Iris pigment epithelial cell (primary cell): ENCODE measurements around the gene ATXN7L1.
"Not testable (repeated sequence)": the region's sequence is repeated elsewhere in the genome, so short reads cannot be mapped to it uniquely, and the experiment has no call there.

Experiments
- DNase-seq: peaks from one replicate; pipeline ENCODE4 v3.0.0-alpha.2; 2011; ENCODE audit warnings: low read depth

The ATXN7L1 gene

GRCh38 chr7:105705427-105705826 lies 171.0 kb downstream of the ATXN7L1 start:
- no peak for DNase-seq

GRCh38 chr7:105703207-105703930 lies 173.0 kb downstream of the ATXN7L1 start:
- no peak for DNase-seq

- DNase-seq = no peak
Measured at GRCh38 chr7:105699568-105700236, 176.7 kb downstream of the ATXN7L1 start.

GRCh38 chr7:105698531-105698930 lies 177.9 kb downstream of the ATXN7L1 start:
- DNase-seq = no peak

GRCh38 chr7:105697753-105698152 lies 178.6 kb downstream of the ATXN7L1 start:
- no peak for DNase-seq

- DNase-seq = not testable (repeated sequence)
Measured at GRCh38 chr7:105697169-105697568, 179.2 kb downstream of the ATXN7L1 start.

GRCh38 chr7:105693576-105693975 lies 182.8 kb downstream of the ATXN7L1 start:
- no peak for DNase-seq

GRCh38 chr7:105691680-105692564 lies 184.5 kb downstream of the ATXN7L1 start:
- peak; percentile 92 for DNase-seq

- DNase-seq = peak; percentile 59
Measured at GRCh38 chr7:105691082-105691679, 185.2 kb downstream of the ATXN7L1 start.

GRCh38 chr7:105690325-105690945 lies 186.0 kb downstream of the ATXN7L1 start:
- no peak for DNase-seq

- no peak for DNase-seq
Measured at GRCh38 chr7:105689067-105689819, 187.2 kb downstream of the ATXN7L1 start.

GRCh38 chr7:105688617-105689016 lies 187.8 kb downstream of the ATXN7L1 start:
- no peak for DNase-seq

- DNase-seq = no peak
Measured at GRCh38 chr7:105685161-105685560, 191.2 kb downstream of the ATXN7L1 start.

GRCh38 chr7:105682341-105683060 lies 193.9 kb downstream of the ATXN7L1 start:
- DNase-seq = no peak

GRCh38 chr7:105680505-105681187 lies 195.8 kb downstream of the ATXN7L1 start:
- no peak for DNase-seq

- DNase-seq = peak; percentile 38
Measured at GRCh38 chr7:105678811-105679495, 197.4 kb downstream of the ATXN7L1 start.

- no peak for DNase-seq
Measured at GRCh38 chr7:105677817-105678573, 198.4 kb downstream of the ATXN7L1 start.

- DNase-seq = no peak
Measured at GRCh38 chr7:105677410-105677730, 199.0 kb downstream of the ATXN7L1 start.
